Fibroblast of skin of abdomen (primary cell): ENCODE results near the gene PSMB11.
A peak's percentile ranks its signal among the peaks of the same experiment; 100 is the strongest.

Experiments used
- DNase-seq: peaks from one replicate; pipeline ENCODE4 v3.0.0-alpha.2; 2013

The PSMB11 gene

GRCh38 chr14:23060536-23061260, 18.7 kb downstream of the PSMB11 start:
- DNase-seq: no peak

GRCh38 chr14:23062002-23062401, 20.0 kb downstream of the PSMB11 start:
- peak; percentile 95 for DNase-seq

GRCh38 chr14:23063601-23064000, 21.6 kb downstream of the PSMB11 start:
- DNase-seq: no peak

GRCh38 chr14:23066368-23066767, 24.4 kb downstream of the PSMB11 start:
- DNase-seq: no peak

GRCh38 chr14:23066855-23067744, 25.1 kb downstream of the PSMB11 start:
- DNase-seq: no peak

- no peak for DNase-seq
Observed at GRCh38 chr14:23067847-23068788, 26.1 kb downstream of the PSMB11 start.

GRCh38 chr14:23068789-23069412, 26.9 kb downstream of the PSMB11 start:
- DNase-seq: peak; percentile 89

GRCh38 chr14:23069413-23069806, 27.4 kb downstream of the PSMB11 start:
- no peak for DNase-seq

- DNase-seq: no peak
Observed at GRCh38 chr14:23070262-23071129, 28.5 kb downstream of the PSMB11 start.

GRCh38 chr14:23071244-23071920, 29.4 kb downstream of the PSMB11 start:
- DNase-seq: peak; percentile 92

- no peak for DNase-seq
Observed at GRCh38 chr14:23071921-23072539, 30.0 kb downstream of the PSMB11 start.

- DNase-seq: no peak
Observed at GRCh38 chr14:23074906-23075305, 32.9 kb downstream of the PSMB11 start.

GRCh38 chr14:23076785-23077408, 34.9 kb downstream of the PSMB11 start:
- no peak for DNase-seq

- DNase-seq: no peak
Observed at GRCh38 chr14:23077962-23078361, 36.0 kb downstream of the PSMB11 start.

- DNase-seq: peak; percentile 82
Observed at GRCh38 chr14:23078692-23079116, 36.7 kb downstream of the PSMB11 start.

- DNase-seq: peak; percentile 42
Observed at GRCh38 chr14:23079716-23080115, 37.7 kb downstream of the PSMB11 start.

- DNase-seq: no peak
Observed at GRCh38 chr14:23080474-23080873, 38.5 kb downstream of the PSMB11 start.

- no peak for DNase-seq
Observed at GRCh38 chr14:23085458-23085857, 43.4 kb downstream of the PSMB11 start.

- DNase-seq: no peak
Observed at GRCh38 chr14:23086565-23086964, 44.6 kb downstream of the PSMB11 start.
